Endodermal cell (in vitro differentiated cells): ENCODE data around the gene TIMM10. TPM values are rescaled to one million over a fixed set of nuclear protein-coding genes. Genes with fewer than 3 reads are reported as not detected.
A peak's percentile ranks its signal among the peaks of the same experiment; 100 is the strongest.

Experiments
- DNase-seq: peaks from one replicate; pipeline ENCODE4 v3.0.0-alpha.2; 2017
- H3K27ac ChIP-seq: 2 replicates; pipeline ENCODE4 v1.5.1; 2013; ENCODE audit warnings: mild to moderate bottlenecking, low read depth, low read length, moderate library complexity
- H3K27me3 ChIP-seq: 2 replicates; pipeline ENCODE4 v1.6.1; 2013; ENCODE audit warnings: mild to moderate bottlenecking, low read length, moderate library complexity; ENCODE audit not compliant: insufficient read depth, control insufficient read depth, poor library complexity, severe bottlenecking
- H3K36me3 ChIP-seq: 2 replicates; pipeline ENCODE4 v1.7.0; 2013; ENCODE audit warnings: mild to moderate bottlenecking, low read length, moderate library complexity; ENCODE audit not compliant: control insufficient read depth, insufficient read depth
- H3K4me1 ChIP-seq: one replicate; pipeline ENCODE4 v1.7.0; 2013; ENCODE audit warnings: low read length; ENCODE audit not compliant: control insufficient read depth, insufficient read depth
- H3K4me3 ChIP-seq: 2 replicates; pipeline ENCODE4 v1.5.1; 2013; ENCODE audit warnings: mild to moderate bottlenecking, low read length, moderate library complexity
- H3K9ac ChIP-seq: 2 replicates; pipeline ENCODE4 v1.6.1; 2013; ENCODE audit warnings: mild to moderate bottlenecking, low read length, moderate library complexity; ENCODE audit not compliant: poor library complexity, severe bottlenecking; ENCODE audit errors: extremely low read depth
- H3K9me3 ChIP-seq: 2 replicates; pipeline ENCODE4 v1.6.1; 2013; ENCODE audit warnings: mild to moderate bottlenecking, low read length, moderate library complexity; ENCODE audit not compliant: control insufficient read depth
- H3K27ac Mint-ChIP-seq: 2 replicates; pipeline ENCODE4 v1.8.0; 2020; ENCODE audit warnings: mixed read lengths
- H3K27me3 Mint-ChIP-seq: 2 replicates; pipeline ENCODE4 v1.8.0; 2021; ENCODE audit warnings: mild to moderate bottlenecking, mixed read lengths; ENCODE audit not compliant: insufficient read depth
- H3K36me3 Mint-ChIP-seq: 2 replicates; pipeline ENCODE4 v1.8.0; 2020; ENCODE audit warnings: low read depth, mixed read lengths
- H3K4me1 Mint-ChIP-seq: 2 replicates; pipeline ENCODE4 v1.8.0; 2020; ENCODE audit warnings: mixed read lengths
- H3K4me3 Mint-ChIP-seq: 2 replicates; pipeline ENCODE4 v1.8.0; 2020; ENCODE audit warnings: mild to moderate bottlenecking, moderate library complexity, mixed read lengths
- H3K9me3 Mint-ChIP-seq: 2 replicates; pipeline ENCODE4 v1.8.0; 2020; ENCODE audit warnings: mild to moderate bottlenecking, mixed read lengths
- WGBS, 2 experiments: methylation state at CpG; one replicate each; pipeline versions ENCODE4 v1.1.5 to v1.1.7; 2013; ENCODE audit warnings: missing lambda C conversion rate in 2 of 2, mixed read lengths in 1 of 2; ENCODE audit not compliant: insufficient coverage in 1 of 2, insufficient read length in 1 of 2; 5-methylcytosine and 5-hydroxymethylcytosine counted together
- total RNA-seq, 2 donors: library from RNA; stranded (reverse); fragmentation: NEBNext Ultra II Directional in 1 of 2; extraction: Animal tissue kit (Norgen Biotek cat#: 25700) in 1 of 2; gene quantifications; 2 replicates in 1 of 2; 3 replicates in 1 of 2; pipeline ENCODE4 v1.2.1, GENCODE V29; 2021
- TF ChIP-seq, protein P1 (sequence below): fragments of 200-600 bp; sonication (generic); conservative IDR thresholded peaks from 2 replicates; pipeline ENCODE4 v1.5.0; 2021; ENCODE audit warnings: antibody characterized with exemption, mild to moderate bottlenecking

The TIMM10 gene
- total RNA-seq, 2 donors from 2014 or later = 77.4 to 79.8 TPM

DNA sequence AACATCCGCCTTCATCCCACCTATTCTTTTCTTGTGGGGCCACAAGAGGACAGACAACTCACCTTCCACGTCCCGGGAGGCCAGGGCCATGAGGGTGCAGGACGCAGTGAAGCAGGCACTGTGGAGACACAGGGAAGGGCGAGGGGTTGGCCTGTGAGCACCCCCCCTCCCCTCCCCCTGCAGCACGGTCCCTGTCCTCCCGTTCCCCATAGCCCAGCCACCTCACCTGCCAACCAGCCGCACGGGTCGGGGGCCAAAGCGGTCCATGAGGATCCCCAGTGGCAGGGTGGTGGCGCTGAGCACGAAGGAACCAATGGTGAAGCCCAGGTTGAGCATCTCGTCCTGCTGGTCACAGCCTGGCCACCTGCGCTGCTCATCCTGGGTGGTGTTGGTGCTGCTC is 29.6 kb downstream of the TIMM10 start:
- H3K27ac Mint-ChIP-seq = peak overlapping the region; percentile 88
- TF ChIP-seq, protein P1, sequence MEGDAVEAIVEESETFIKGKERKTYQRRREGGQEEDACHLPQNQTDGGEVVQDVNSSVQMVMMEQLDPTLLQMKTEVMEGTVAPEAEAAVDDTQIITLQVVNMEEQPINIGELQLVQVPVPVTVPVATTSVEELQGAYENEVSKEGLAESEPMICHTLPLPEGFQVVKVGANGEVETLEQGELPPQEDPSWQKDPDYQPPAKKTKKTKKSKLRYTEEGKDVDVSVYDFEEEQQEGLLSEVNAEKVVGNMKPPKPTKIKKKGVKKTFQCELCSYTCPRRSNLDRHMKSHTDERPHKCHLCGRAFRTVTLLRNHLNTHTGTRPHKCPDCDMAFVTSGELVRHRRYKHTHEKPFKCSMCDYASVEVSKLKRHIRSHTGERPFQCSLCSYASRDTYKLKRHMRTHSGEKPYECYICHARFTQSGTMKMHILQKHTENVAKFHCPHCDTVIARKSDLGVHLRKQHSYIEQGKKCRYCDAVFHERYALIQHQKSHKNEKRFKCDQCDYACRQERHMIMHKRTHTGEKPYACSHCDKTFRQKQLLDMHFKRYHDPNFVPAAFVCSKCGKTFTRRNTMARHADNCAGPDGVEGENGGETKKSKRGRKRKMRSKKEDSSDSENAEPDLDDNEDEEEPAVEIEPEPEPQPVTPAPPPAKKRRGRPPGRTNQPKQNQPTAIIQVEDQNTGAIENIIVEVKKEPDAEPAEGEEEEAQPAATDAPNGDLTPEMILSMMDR = no peak

GRCh38 chr11:57500515-57500914 is 30.0 kb downstream of the TIMM10 start:
- no peak overlapping the region for H3K9ac ChIP-seq
- no peak overlapping the region for H3K27ac ChIP-seq
- Mint-ChIP-seq H3K27ac (peak overlapping the region; percentile 88), H3K4me3 (peak overlapping the region; percentile 45), H3K27me3 (peaks cover 4% of the 10 kb centered on the region), H3K4me1 (peaks cover 45% of the 10 kb centered on the region), H3K9me3 (no peaks in the 10 kb centered on the region), H3K36me3 (peaks cover 6% of the 10 kb centered on the region)
- no peaks in the 10 kb centered on the region for H3K4me1 ChIP-seq
- H3K4me3 ChIP-seq = no peak overlapping the region
- no peak for DNase-seq
- TF ChIP-seq, protein P1 = no peak
- no peaks in the 10 kb centered on the region for H3K27me3 ChIP-seq
- H3K36me3 ChIP-seq = no peaks in the 10 kb centered on the region
- 88 to 98% methylated on average over 5 to 8 of the region's 8 CpGs for WGBS, 2 experiments
- H3K9me3 ChIP-seq = no peaks in the 10 kb centered on the region

More for the DNA sequence above, 29.6 kb downstream of the TIMM10 start:
- Histone ChIP-seq H3K9ac (no peak overlapping the region), H3K36me3 (no peaks in the 10 kb centered on the region), H3K27me3 (no peaks in the 10 kb centered on the region), H3K9me3 (no peaks in the 10 kb centered on the region), H3K4me1 (no peaks in the 10 kb centered on the region), H3K4me3 (no peak overlapping the region), H3K27ac (no peak overlapping the region)
- Mint-ChIP-seq H3K4me1 (peaks cover 45% of the 10 kb centered on the region), H3K9me3 (no peaks in the 10 kb centered on the region), H3K4me3 (no peak overlapping the region), H3K36me3 (peaks cover 2% of the 10 kb centered on the region), H3K27me3 (peaks cover 4% of the 10 kb centered on the region)
- DNase-seq = no peak
- 92 to 95% methylated on average over 3 to 15 of the region's 15 CpGs for WGBS, 2 experiments

DNA sequence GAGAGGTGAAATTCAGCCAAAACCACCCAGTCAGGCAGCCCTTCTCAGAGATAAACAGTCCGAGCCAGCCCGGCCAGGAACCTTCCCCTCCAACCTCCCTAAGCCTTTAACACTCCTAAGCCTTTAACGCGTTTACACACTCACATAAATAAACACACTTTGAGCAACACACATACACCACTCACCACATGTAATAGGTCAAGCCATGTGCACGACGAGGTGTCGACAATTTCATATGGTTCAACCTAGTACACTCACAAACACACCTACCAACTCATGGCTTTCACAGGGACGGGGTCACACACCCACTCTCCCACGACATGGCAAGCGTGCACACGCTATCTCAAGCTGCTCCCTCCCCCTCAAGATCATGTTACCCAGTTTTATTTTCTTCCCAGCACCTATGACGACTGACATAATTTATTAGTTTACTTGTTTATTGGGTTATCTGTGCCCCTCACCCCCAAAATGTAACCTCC is 30.5 kb downstream of the TIMM10 start:
- H3K27me3 Mint-ChIP-seq = peaks cover 4% of the 10 kb centered on the region
- H3K36me3 Mint-ChIP-seq = peaks cover 6% of the 10 kb centered on the region
- H3K4me3 Mint-ChIP-seq = peak overlapping the region; percentile 45
- Histone ChIP-seq H3K27ac (no peak overlapping the region), H3K27me3 (no peaks in the 10 kb centered on the region), H3K36me3 (no peaks in the 10 kb centered on the region), H3K9me3 (no peaks in the 10 kb centered on the region), H3K4me3 (peak overlapping the region; percentile 44), H3K9ac (no peak overlapping the region), H3K4me1 (no peaks in the 10 kb centered on the region)
- H3K9me3 Mint-ChIP-seq = no peaks in the 10 kb centered on the region
- H3K4me1 Mint-ChIP-seq = peaks cover 45% of the 10 kb centered on the region
- peak overlapping the region; percentile 88 for H3K27ac Mint-ChIP-seq
- WGBS, 2 experiments = 34 to 49% methylated on average over 9 to 12 of the region's 12 CpGs
- TF ChIP-seq, protein P1 = no peak
- no peak for DNase-seq
